Measurements from ENCODE around the gene BCHE. TPM values are rescaled to one million over a fixed set of nuclear protein-coding genes. Genes with fewer than 3 reads are reported as not detected.

The BCHE gene
- 29.0 and 34.7 TPM in 2 replicates for total RNA-seq
- polyA plus RNA-seq: 5.8 and 6.9 TPM in 2 replicates
- 4.4 and 4.8 TPM in 2 replicates for polyA plus RNA-seq (2012)
- 0.75 TPM in 1 of 2 replicates, not detected in the other for polyA minus RNA-seq (ENCODE audit: low replicate concordance)

DNA sequence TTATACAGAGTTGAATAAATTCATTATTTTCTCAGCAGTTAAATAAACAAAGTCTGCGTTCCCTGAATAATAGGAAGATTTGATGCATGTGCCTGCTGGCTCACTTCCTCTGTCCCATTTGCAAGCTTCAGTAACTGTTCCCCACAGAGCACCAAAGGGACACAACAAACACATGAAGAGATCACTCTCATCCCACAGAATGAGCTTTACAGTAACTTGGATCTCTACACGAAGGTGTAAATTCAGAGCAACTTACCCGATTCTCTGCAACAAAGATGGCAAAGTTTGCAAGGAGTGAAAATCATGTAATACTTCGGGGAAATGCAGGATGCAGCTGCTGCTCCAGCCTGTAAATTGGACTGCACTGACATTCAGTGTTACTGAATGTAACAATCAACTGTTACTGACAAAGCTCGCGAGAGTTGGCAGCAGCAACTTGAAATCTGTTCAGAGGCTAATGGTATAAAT is at the start of gene BCHE:
BCHE (minus strand) TSS at position 366 of the 468 bp plus-strand sequence. CDS start 6,390 bp downstream, outside the sequence.
- Histone ChIP-seq H3K9ac (ENCODE audit: insufficient read depth, low read length) (no peak within 1 kb of the TSS), H2AFZ (ENCODE audit: low read length) (peak within 1 kb of the TSS; percentile 60), H3K79me2 (ENCODE audit: control insufficient read depth, insufficient read depth, low read length) (no peaks in the 10 kb centered on the region), H3K4me3 (replicated peaks in 1 of 4; ENCODE audit: control extremely low read depth in 1 of 4, insufficient read depth in 1 of 4, low read depth in 3 of 4, low read length in 4 of 4) (peak within 1 kb of the TSS; percentile 4 to 73 (median 33)), H3K4me2 (ENCODE audit: extremely low read depth, insufficient read depth, low read length) (peak within 1 kb of the TSS; percentile 53), H3K4me1 (ENCODE audit: control insufficient read depth, extremely low read depth, insufficient read depth, low read length) (no peaks in the 10 kb centered on the region), H3K27me3 (ENCODE audit: control insufficient read depth, insufficient read depth, low read length) (no peaks in the 10 kb centered on the region), H3K27ac (ENCODE audit: insufficient read depth, low read length) (peak within 1 kb of the TSS; percentile 5), H4K20me1 (ENCODE audit: control insufficient read depth, extremely low read depth, insufficient read depth, low read length) (no peaks in the 10 kb centered on the region), H3K9me3 (ENCODE audit: control insufficient read depth, insufficient read depth, low read depth, low read length) (no peaks in the 10 kb centered on the region), H3K36me3 (ENCODE audit: control insufficient read depth, insufficient read depth, low read length) (no peaks in the 10 kb centered on the region)
- TF ChIP-seq, protein P1, sequence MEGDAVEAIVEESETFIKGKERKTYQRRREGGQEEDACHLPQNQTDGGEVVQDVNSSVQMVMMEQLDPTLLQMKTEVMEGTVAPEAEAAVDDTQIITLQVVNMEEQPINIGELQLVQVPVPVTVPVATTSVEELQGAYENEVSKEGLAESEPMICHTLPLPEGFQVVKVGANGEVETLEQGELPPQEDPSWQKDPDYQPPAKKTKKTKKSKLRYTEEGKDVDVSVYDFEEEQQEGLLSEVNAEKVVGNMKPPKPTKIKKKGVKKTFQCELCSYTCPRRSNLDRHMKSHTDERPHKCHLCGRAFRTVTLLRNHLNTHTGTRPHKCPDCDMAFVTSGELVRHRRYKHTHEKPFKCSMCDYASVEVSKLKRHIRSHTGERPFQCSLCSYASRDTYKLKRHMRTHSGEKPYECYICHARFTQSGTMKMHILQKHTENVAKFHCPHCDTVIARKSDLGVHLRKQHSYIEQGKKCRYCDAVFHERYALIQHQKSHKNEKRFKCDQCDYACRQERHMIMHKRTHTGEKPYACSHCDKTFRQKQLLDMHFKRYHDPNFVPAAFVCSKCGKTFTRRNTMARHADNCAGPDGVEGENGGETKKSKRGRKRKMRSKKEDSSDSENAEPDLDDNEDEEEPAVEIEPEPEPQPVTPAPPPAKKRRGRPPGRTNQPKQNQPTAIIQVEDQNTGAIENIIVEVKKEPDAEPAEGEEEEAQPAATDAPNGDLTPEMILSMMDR (conservative IDR thresholded peaks at IDR 0.05 in 1 of 2, IDR thresholded peaks at IDR 0.05 in 1 of 2; ENCODE audit: low read depth in 1 of 2, low read length in 2 of 2): no peak
- no peak for TF ChIP-seq EZH2 (IDR thresholded peaks at IDR 0.05; ENCODE audit: low read length, missing control alignments)
- peak; percentile 73 to 89 for DNase-seq (ENCODE audit: low read depth in 2 of 2)

DNA sequence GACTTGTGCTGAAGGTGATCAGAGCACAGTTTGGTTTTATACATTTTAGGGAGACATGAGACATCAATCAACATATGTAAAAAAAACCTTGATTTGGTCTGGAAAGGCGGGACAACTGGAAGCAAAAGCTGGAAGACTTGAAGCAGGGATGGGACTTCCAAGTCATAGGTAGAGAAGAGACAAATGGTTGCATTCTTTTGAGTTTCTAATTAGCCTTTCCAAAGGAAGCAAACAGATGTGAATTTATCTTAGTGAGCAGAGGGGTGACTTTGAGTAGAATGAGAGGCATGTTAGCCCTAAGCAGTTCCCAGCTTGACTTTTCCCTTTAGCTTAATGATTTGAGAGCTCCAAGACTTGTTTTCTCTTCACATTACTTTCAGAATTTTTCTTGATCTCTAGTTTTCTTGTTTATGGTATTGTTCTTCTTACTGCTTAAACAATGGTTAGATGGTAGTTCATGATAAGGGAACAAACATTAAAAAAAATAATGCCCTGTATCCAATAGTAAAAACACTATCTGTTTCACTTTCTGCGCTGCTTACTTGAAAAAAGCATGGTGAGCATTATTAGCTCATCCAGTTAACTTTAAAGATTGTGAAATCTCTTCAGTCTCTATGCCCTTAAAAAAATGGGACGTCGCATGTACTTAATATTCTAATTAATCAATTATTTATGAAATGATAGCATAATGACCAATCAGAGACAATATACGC is 48.5 kb upstream of the BCHE start:
- no peaks in the 10 kb centered on the region for H3K36me3 ChIP-seq (ENCODE audit: control insufficient read depth, insufficient read depth, low read length)
- no peak overlapping the region for H2AFZ ChIP-seq (ENCODE audit: low read length)
- no peak overlapping the region for H3K27ac ChIP-seq (ENCODE audit: insufficient read depth, low read length)
- no peaks in the 10 kb centered on the region for H3K9me3 ChIP-seq (ENCODE audit: control insufficient read depth, insufficient read depth, low read depth, low read length)
- no peaks in the 10 kb centered on the region for H4K20me1 ChIP-seq (ENCODE audit: control insufficient read depth, extremely low read depth, insufficient read depth, low read length)
- no peaks in the 10 kb centered on the region for H3K79me2 ChIP-seq (ENCODE audit: control insufficient read depth, insufficient read depth, low read length)
- H3K4me2 ChIP-seq (ENCODE audit: extremely low read depth, insufficient read depth, low read length): no peak overlapping the region
- no peaks in the 10 kb centered on the region for H3K27me3 ChIP-seq (ENCODE audit: control insufficient read depth, insufficient read depth, low read length)
- H3K9ac ChIP-seq (ENCODE audit: insufficient read depth, low read length): no peak overlapping the region
- no peaks in the 10 kb centered on the region for H3K4me1 ChIP-seq (ENCODE audit: control insufficient read depth, extremely low read depth, insufficient read depth, low read length)
- DNase-seq (ENCODE audit: low read depth in 2 of 2): no peak
- H3K4me3 ChIP-seq (replicated peaks in 1 of 4; ENCODE audit: control extremely low read depth in 1 of 4, insufficient read depth in 1 of 4, low read depth in 3 of 4, low read length in 4 of 4): no peak overlapping the region
- no peak for TF ChIP-seq EZH2 (IDR thresholded peaks at IDR 0.05; ENCODE audit: low read length, missing control alignments)
- TF ChIP-seq, protein P1 (conservative IDR thresholded peaks at IDR 0.05 in 1 of 2, IDR thresholded peaks at IDR 0.05 in 1 of 2; ENCODE audit: low read depth in 1 of 2, low read length in 2 of 2): no peak

DNA sequence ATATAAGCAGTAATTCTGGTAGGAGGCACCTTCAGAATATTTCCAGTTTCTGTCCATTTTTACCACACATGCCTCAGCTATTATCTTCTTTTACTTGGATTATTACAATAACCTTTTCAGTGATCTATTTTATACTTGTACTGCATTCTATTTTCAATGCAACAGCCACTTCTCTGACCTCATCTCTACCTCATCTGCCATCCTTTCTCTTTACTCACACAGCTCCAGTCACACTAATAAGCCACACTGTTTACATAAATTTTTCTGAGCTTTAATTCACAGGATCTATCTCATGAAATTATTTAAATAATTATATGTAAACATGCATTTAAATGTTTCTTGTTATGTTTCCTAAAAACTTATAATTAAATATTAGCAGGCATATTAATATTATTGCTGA is 47.3 kb upstream of the BCHE start:
- Histone ChIP-seq H3K4me1 (ENCODE audit: control insufficient read depth, extremely low read depth, insufficient read depth, low read length) (no peaks in the 10 kb centered on the region), H3K27me3 (ENCODE audit: control insufficient read depth, insufficient read depth, low read length) (no peaks in the 10 kb centered on the region), H3K9ac (ENCODE audit: insufficient read depth, low read length) (no peak overlapping the region), H4K20me1 (ENCODE audit: control insufficient read depth, extremely low read depth, insufficient read depth, low read length) (no peaks in the 10 kb centered on the region), H3K4me2 (ENCODE audit: extremely low read depth, insufficient read depth, low read length) (no peak overlapping the region), H2AFZ (ENCODE audit: low read length) (no peak overlapping the region), H3K4me3 (replicated peaks in 1 of 4; ENCODE audit: control extremely low read depth in 1 of 4, insufficient read depth in 1 of 4, low read depth in 3 of 4, low read length in 4 of 4) (peak overlapping the region in 2 of 4 experiments; percentile 36 to 91), H3K79me2 (ENCODE audit: control insufficient read depth, insufficient read depth, low read length) (no peaks in the 10 kb centered on the region), H3K27ac (ENCODE audit: insufficient read depth, low read length) (no peak overlapping the region), H3K9me3 (ENCODE audit: control insufficient read depth, insufficient read depth, low read depth, low read length) (no peaks in the 10 kb centered on the region), H3K36me3 (ENCODE audit: control insufficient read depth, insufficient read depth, low read length) (no peaks in the 10 kb centered on the region)
- no peak for TF ChIP-seq EZH2 (IDR thresholded peaks at IDR 0.05; ENCODE audit: low read length, missing control alignments)
- TF ChIP-seq, protein P1 (conservative IDR thresholded peaks at IDR 0.05 in 1 of 2, IDR thresholded peaks at IDR 0.05 in 1 of 2; ENCODE audit: low read depth in 1 of 2, low read length in 2 of 2): no peak
- DNase-seq (ENCODE audit: low read depth in 2 of 2): peak; percentile 2 to 29

All from fibroblast of lung (primary cell).